ENCODE measurements around the gene C9orf152.

- TF ChIP-seq EZH2phosphoT487 (IDR thresholded peaks at IDR 0.05; ENCODE audit: low read depth) (no peak), CTCF (IDR thresholded peaks at IDR 0.05; ENCODE audit: low read depth, low read length) (no peak)
Observed at GRCh38 chr9:110161940-110162339, 46.0 kb downstream of the C9orf152 start.

All from OCI-LY3 (cell line).